IMR-90 (cell line): ENCODE results near the gene CRYBG2. TPM values are rescaled to one million over a fixed set of nuclear protein-coding genes. Genes with fewer than 3 reads are reported as not detected.

ENCODE experiments used
- ATAC-seq: fragments of 200-7000 bp; cut with Tn5 transposase; 2 replicates; pipeline ENCODE4 v1.9.1; 2020; ENCODE audit warnings: low read depth, mild to moderate bottlenecking, moderate library complexity
- BruUV-seq: library from RNA; stranded (reverse); fragments of 400-500 nt; replicated peaks from 2 replicates; lab custom pipeline; 2021; lab: Mats Ljungman, UMichigan
- CTCF ChIA-PET: fragments of 300-600 bp; formaldehyde crosslinking; extraction: SDS; loops from one replicate; lab custom pipeline; 2021; ENCODE audit warnings: antibody characterized with exemption; lab: Yijun Ruan, JAX
- POLR2A ChIA-PET: fragments of 300-600 bp; sonication (Branson Sonifier 250); formaldehyde crosslinking; loops from one replicate; lab custom pipeline; 2022; ENCODE audit warnings: antibody characterized with exemption; ENCODE audit not compliant: unreplicated experiment; lab: Charles Lee
- DNase-seq: peaks from one replicate; pipeline ENCODE4 v3.0.0; 2013
- H2AFZ ChIP-seq: replicated peaks from 2 replicates; pipeline ENCODE3; 2013; ENCODE audit warnings: low read length, mild to moderate bottlenecking; ENCODE audit not compliant: poor library complexity
- H2AK5ac ChIP-seq: 2 replicates; pipeline ENCODE4 v1.6.1; 2013; ENCODE audit warnings: low read depth, low read length, inconsistent platforms
- H2AK9ac ChIP-seq: replicated peaks from 2 replicates; pipeline ENCODE3; 2013; ENCODE audit warnings: mild to moderate bottlenecking, low read depth, low read length, moderate library complexity; ENCODE audit not compliant: poor library complexity
- H2BK120ac ChIP-seq: 2 replicates; pipeline ENCODE4 v1.6.1; 2013; ENCODE audit warnings: low read depth, low read length, inconsistent platforms
- H2BK15ac ChIP-seq: 3 replicates; pipeline ENCODE4 v1.6.1; 2013; ENCODE audit warnings: low read depth, low read length, inconsistent platforms
- H2BK20ac ChIP-seq: 2 replicates; pipeline ENCODE4 v1.6.1; 2013; ENCODE audit warnings: low read depth, mild to moderate bottlenecking, inconsistent platforms, low read length, moderate library complexity
- H2BK5ac ChIP-seq: 2 replicates; pipeline ENCODE4 v1.6.1; 2013; ENCODE audit warnings: mild to moderate bottlenecking, low read depth, low read length, inconsistent platforms; ENCODE audit not compliant: poor library complexity, severe bottlenecking
- H3K14ac ChIP-seq: replicated peaks from 2 replicates; pipeline ENCODE4 v1.6.1; 2013; ENCODE audit warnings: low read depth, low read length, inconsistent platforms
- H3K18ac ChIP-seq: 2 replicates; pipeline ENCODE4 v1.6.1; 2013; ENCODE audit warnings: low read depth, low read length, control low read depth
- H3K23ac ChIP-seq: 2 replicates; pipeline ENCODE4 v1.6.1; 2013; ENCODE audit warnings: low read depth, low read length, inconsistent platforms
- H3K27ac ChIP-seq: 2 replicates; pipeline ENCODE4 v1.5.1; 2013; ENCODE audit warnings: mild to moderate bottlenecking, control low read depth, low read length; ENCODE audit not compliant: insufficient read depth
- H3K27me3 ChIP-seq: 2 replicates; pipeline ENCODE4 v1.6.1; 2013; ENCODE audit warnings: low read length; ENCODE audit not compliant: control insufficient read depth, insufficient read depth
- H3K36me3 ChIP-seq: 2 replicates; pipeline ENCODE4 v1.6.1; 2013; ENCODE audit warnings: low read length, mixed read lengths; ENCODE audit not compliant: control insufficient read depth, insufficient read depth
- H3K4ac ChIP-seq: 2 replicates; pipeline ENCODE4 v1.6.1; 2013; ENCODE audit warnings: low read depth, low read length, inconsistent platforms
- H3K4me1 ChIP-seq: 2 replicates; pipeline ENCODE4 v1.6.1; 2013; ENCODE audit warnings: low read length, mixed read lengths; ENCODE audit not compliant: control insufficient read depth, insufficient read depth
- H3K4me2 ChIP-seq: 2 replicates; pipeline ENCODE4 v1.6.1; 2013; ENCODE audit warnings: low read depth, mild to moderate bottlenecking, control low read depth, low read length, moderate library complexity
- H3K4me3 ChIP-seq: 2 replicates; pipeline ENCODE4 v1.5.1; 2013; ENCODE audit warnings: low read depth, mild to moderate bottlenecking, control low read depth, low read length, moderate library complexity; ENCODE audit not compliant: insufficient read depth
- H3K56ac ChIP-seq: 2 replicates; pipeline ENCODE4 v1.6.1; 2013; ENCODE audit warnings: low read length, inconsistent platforms; ENCODE audit not compliant: insufficient read depth; ENCODE audit errors: extremely low read depth
- H3K79me1 ChIP-seq, 2 experiments: 2 replicates each; pipeline ENCODE4 v1.6.1; 2013; ENCODE audit warnings: low read length in 2 of 2, inconsistent platforms in 1 of 2, low read depth in 1 of 2
- H3K9ac ChIP-seq: 2 replicates; pipeline ENCODE4 v1.6.1; 2013; ENCODE audit warnings: low read depth, low read length, control low read depth
- H3K9me1 ChIP-seq: 2 replicates; pipeline ENCODE4 v1.6.1; 2013; ENCODE audit warnings: low read length, inconsistent platforms; ENCODE audit not compliant: insufficient read depth
- H3K9me3 ChIP-seq: 2 replicates; pipeline ENCODE4 v1.6.1; 2013; ENCODE audit warnings: low read length; ENCODE audit not compliant: control insufficient read depth, insufficient read depth
- H4K20me1 ChIP-seq: 2 replicates; pipeline ENCODE4 v1.6.1; 2013; ENCODE audit warnings: low read length, inconsistent platforms; ENCODE audit not compliant: insufficient read depth
- H4K5ac ChIP-seq: 2 replicates; pipeline ENCODE4 v1.6.1; 2013; ENCODE audit warnings: mild to moderate bottlenecking, low read depth, low read length, control low read depth
- H4K8ac ChIP-seq, 2 experiments: 2 replicates each; pipeline ENCODE4 v1.6.1; 2013; ENCODE audit warnings: low read depth in 2 of 2, low read length in 2 of 2, control low read depth in 1 of 2, inconsistent platforms in 1 of 2
- H4K91ac ChIP-seq: 2 replicates; pipeline ENCODE4 v1.6.1; 2013; ENCODE audit warnings: low read depth, low read length, inconsistent platforms; ENCODE audit not compliant: insufficient read depth
- BHLHE40 ChIP-seq: fragments of 150-350 bp; IDR thresholded peaks from 2 replicates; pipeline ENCODE4 v1.6.1; 2016; ENCODE audit warnings: mild to moderate bottlenecking, low read depth, low read length
- CEBPB ChIP-seq: IDR thresholded peaks from 2 replicates; pipeline ENCODE4 v1.6.1; 2012; ENCODE audit warnings: low read depth, low read length, improper control_type of control experiment
- CTCF ChIP-seq: conservative IDR thresholded peaks from 2 replicates; pipeline ENCODE4 v1.5.1; 2012; ENCODE audit warnings: mild to moderate bottlenecking, low read depth, low read length, improper control_type of control experiment
- FOS ChIP-seq: fragments of 150-350 bp; IDR thresholded peaks from 2 replicates; pipeline ENCODE4 v1.6.1; 2016; ENCODE audit warnings: low read depth, low read length
- MAZ ChIP-seq: IDR thresholded peaks from 2 replicates; pipeline ENCODE4 v1.6.1; 2012; ENCODE audit warnings: low read depth, mild to moderate bottlenecking, low read length, improper control_type of control experiment, moderate library complexity, borderline replicate concordance
- RAD21 ChIP-seq: IDR thresholded peaks from 2 replicates; pipeline ENCODE4 v1.6.1; 2012; ENCODE audit warnings: low read length, improper control_type of control experiment
- RCOR1 ChIP-seq: IDR thresholded peaks from 2 replicates; pipeline ENCODE4 v1.6.1; 2012; ENCODE audit warnings: mild to moderate bottlenecking, low read length, improper control_type of control experiment; ENCODE audit not compliant: insufficient replicate concordance
- RFX5 ChIP-seq: IDR thresholded peaks from 2 replicates; pipeline ENCODE4 v1.8.0; 2012; ENCODE audit warnings: low read depth, mild to moderate bottlenecking, low read length, moderate library complexity
- WGBS, 2 experiments: methylation state at CpG; one replicate each; pipeline versions ENCODE4 v1.1.5 to v1.1.7; 2013; ENCODE audit warnings: missing lambda C conversion rate in 2 of 2; ENCODE audit not compliant: insufficient read length in 1 of 2; ENCODE audit errors: extremely low coverage in 2 of 2; 5-methylcytosine and 5-hydroxymethylcytosine counted together
- dilution Hi-C: fragments of 300-500 bp; cut with HindIII; formaldehyde crosslinking; loops from one replicate; pipeline ENCODE4 v1.14.3; 2018; ENCODE audit warnings: low sequenced_read_pairs; ENCODE audit not compliant: unreplicated experiment
- in situ Hi-C: fragments of 300-500 bp; cut with MboI; formaldehyde crosslinking; loops from 3 replicates; pipeline ENCODE4 v1.14.3; 2019; ENCODE audit warnings: low sequenced_read_pairs, inconsistent platforms, mixed read lengths
- intact Hi-C: fragments of 100-400 bp; cut with micrococcal nuclease; formaldehyde crosslinking; loops from 2 replicates; pipeline ENCODE4 v1.10.0; 2022
- polyA plus RNA-seq, 3 experiments: library from polyadenylated mRNA; depleted of rRNA; stranded (reverse); fragments of >200 nt; gene quantifications; 2 replicates each; pipeline ENCODE4 v1.2.3, GENCODE V29; 2012; ENCODE audit warnings: low replicate concordance in 1 of 3
- total RNA-seq: library from RNA; depleted of rRNA; stranded (reverse); fragments of >200 nt; gene quantifications from 2 replicates; pipeline ENCODE4 v1.2.3, GENCODE V29; 2012

The CRYBG2 gene
- total and polyA plus RNA-seq, 2 of the 4 experiments (the other 2 are of a cell fraction) = not detected

GRCh38 chr1:26378088-26378878 is 24.4 kb upstream of the CRYBG2 start:
- Histone ChIP-seq H2BK120ac (peak overlapping the region; percentile 97), H3K4me2 (peak overlapping the region; percentile 58), H4K5ac (peak overlapping the region; percentile 87), H3K9me1 (peaks cover 7% of the 10 kb centered on the region), H4K20me1 (no peaks in the 10 kb centered on the region), H3K36me3 (no peaks in the 10 kb centered on the region), H3K79me1 (no peaks in the 10 kb centered on the region), H3K14ac (peak overlapping the region; percentile 77), H2BK5ac (peak overlapping the region; percentile 94), H2AK9ac (peak overlapping the region; percentile 48), H2AK5ac (peak overlapping the region; percentile 83), H3K9me3 (no peaks in the 10 kb centered on the region), H2AFZ (peak overlapping the region; percentile 92), H4K8ac (peak overlapping the region; percentile 35 to 78; a peak in 3 of 4 replicates), H3K27ac (peak overlapping the region; percentile 95), H3K27me3 (no peaks in the 10 kb centered on the region), H3K9ac (peak overlapping the region; percentile 38; the same call in 1 of the 2 replicates), H3K4me3 (no peak overlapping the region), H3K4ac (peak overlapping the region; percentile 96), H3K4me1 (peaks cover 10% of the 10 kb centered on the region), H2BK15ac (peak overlapping the region; percentile 90; the same call in 2 of the 3 replicates), H2BK20ac (peak overlapping the region; percentile 88), H3K56ac (peak overlapping the region; percentile 46), H3K23ac (peak overlapping the region; percentile 70), H3K18ac (peak overlapping the region; percentile 96), H4K91ac (peak overlapping the region; percentile 94)
- POLR2A ChIA-PET = interaction anchor here (0.5 kb wide), 1 partner anchor 164 kb away, joined by 3 read pairs; no protein-coding TSS in a partner anchor
- BruUV-seq = no TSS peak
- peak; percentile 96 for ATAC-seq
- peak; percentile 98 for DNase-seq
- CTCF ChIA-PET = interaction anchor here (0.7 to 1.8 kb wide), 7 partner anchors 11 to 275 kb away, joined by 3 to 9 read pairs (median 4); no protein-coding TSS in a partner anchor
- TF ChIP-seq FOS (peak; percentile 88), BHLHE40 (no peak), RCOR1 (no peak), CTCF (no peak), RAD21 (no peak), RFX5 (0 out of 2 replicates have a peak, but pooled peaks have one; percentile 31), CEBPB (peak; percentile 97), MAZ (peak; percentile 90)
- in situ Hi-C loops = no loop called here
- intact Hi-C loops = no loop called here
- dilution Hi-C loops = no loop called here
- WGBS, 2 experiments = no CpG with 5 or more reads among the region's 5 CpGs
